ENCODE data around the gene RABEP2.
"Not testable (repeated sequence)": the region's sequence is repeated elsewhere in the genome, so short reads cannot be mapped to it uniquely, and the experiment has no call there.

RABEP2 gene, protein sequence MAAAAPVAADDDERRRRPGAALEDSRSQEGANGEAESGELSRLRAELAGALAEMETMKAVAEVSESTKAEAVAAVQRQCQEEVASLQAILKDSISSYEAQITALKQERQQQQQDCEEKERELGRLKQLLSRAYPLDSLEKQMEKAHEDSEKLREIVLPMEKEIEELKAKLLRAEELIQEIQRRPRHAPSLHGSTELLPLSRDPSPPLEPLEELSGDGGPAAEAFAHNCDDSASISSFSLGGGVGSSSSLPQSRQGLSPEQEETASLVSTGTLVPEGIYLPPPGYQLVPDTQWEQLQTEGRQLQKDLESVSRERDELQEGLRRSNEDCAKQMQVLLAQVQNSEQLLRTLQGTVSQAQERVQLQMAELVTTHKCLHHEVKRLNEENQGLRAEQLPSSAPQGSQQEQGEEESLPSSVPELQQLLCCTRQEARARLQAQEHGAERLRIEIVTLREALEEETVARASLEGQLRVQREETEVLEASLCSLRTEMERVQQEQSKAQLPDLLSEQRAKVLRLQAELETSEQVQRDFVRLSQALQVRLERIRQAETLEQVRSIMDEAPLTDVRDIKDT
- long read RNA-seq, partial matches to known transcripts = 1 of 1 reads
- long read RNA-seq, other reads (novel, unspliced or antisense) = 0 of 1 reads

DNA sequence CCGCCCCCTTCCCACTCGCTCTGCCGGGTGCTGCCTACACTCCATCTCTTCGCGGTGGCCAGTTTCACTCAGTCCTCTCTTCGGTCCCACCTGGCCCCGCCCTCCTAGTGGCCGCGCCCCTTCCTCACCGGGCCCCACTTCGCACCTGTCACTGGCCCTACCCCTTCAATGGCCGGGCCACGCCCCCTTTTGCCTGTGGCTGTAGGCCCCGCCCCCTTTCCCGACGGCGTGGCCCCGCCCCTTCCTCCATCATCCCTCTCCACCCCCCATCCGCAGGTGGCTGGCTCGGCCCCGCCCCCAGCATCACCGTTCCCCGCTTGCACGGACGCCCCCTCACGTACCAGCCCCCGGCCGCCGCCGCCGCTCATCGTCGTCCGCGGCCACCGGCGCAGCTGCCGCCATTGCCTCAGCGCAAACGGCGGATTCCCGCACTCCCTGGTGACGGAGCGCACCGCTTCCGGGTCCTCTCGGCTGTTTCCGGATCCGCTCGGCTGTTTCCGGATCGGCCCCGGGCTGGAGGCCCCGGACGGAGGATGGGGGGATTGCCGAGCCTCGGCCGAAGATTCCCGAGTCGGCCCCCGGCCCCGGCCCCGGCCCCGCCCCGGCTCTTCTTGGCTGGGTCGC lies at the start of gene RABEP2:
RABEP2 (minus strand) TSS at position 477 of the 624 bp plus-strand sequence; CDS start at position 402, 75 bp downstream.
- peak within 1 kb of the TSS; percentile 84 for H3K4me3 ChIP-seq (replicated peaks; ENCODE audit: insufficient read depth, low read length)
- TF ChIP-seq GABPA (IDR thresholded peaks at IDR 0.05; ENCODE audit: low read depth) = 0 out of 2 replicates have a peak, but pooled peaks have one; percentile 5
- TF ChIP-seq, protein P1, sequence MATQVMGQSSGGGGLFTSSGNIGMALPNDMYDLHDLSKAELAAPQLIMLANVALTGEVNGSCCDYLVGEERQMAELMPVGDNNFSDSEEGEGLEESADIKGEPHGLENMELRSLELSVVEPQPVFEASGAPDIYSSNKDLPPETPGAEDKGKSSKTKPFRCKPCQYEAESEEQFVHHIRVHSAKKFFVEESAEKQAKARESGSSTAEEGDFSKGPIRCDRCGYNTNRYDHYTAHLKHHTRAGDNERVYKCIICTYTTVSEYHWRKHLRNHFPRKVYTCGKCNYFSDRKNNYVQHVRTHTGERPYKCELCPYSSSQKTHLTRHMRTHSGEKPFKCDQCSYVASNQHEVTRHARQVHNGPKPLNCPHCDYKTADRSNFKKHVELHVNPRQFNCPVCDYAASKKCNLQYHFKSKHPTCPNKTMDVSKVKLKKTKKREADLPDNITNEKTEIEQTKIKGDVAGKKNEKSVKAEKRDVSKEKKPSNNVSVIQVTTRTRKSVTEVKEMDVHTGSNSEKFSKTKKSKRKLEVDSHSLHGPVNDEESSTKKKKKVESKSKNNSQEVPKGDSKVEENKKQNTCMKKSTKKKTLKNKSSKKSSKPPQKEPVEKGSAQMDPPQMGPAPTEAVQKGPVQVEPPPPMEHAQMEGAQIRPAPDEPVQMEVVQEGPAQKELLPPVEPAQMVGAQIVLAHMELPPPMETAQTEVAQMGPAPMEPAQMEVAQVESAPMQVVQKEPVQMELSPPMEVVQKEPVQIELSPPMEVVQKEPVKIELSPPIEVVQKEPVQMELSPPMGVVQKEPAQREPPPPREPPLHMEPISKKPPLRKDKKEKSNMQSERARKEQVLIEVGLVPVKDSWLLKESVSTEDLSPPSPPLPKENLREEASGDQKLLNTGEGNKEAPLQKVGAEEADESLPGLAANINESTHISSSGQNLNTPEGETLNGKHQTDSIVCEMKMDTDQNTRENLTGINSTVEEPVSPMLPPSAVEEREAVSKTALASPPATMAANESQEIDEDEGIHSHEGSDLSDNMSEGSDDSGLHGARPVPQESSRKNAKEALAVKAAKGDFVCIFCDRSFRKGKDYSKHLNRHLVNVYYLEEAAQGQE (IDR thresholded peaks at IDR 0.05; ENCODE audit: insufficient replicate concordance, low read depth) = no peak
- no peak for TF ChIP-seq SPI1 (IDR thresholded peaks at IDR 0.05; ENCODE audit: borderline replicate concordance, low read depth)
- TF ChIP-seq POLR2AphosphoS5 (IDR thresholded peaks at IDR 0.05; ENCODE audit: low read depth) = peak; percentile 5; the same call in 1 of the 2 replicates
- no peaks in the 10 kb centered on the region for H3K27me3 ChIP-seq (ENCODE audit: insufficient read depth, poor library complexity, severe bottlenecking)
- DNase-seq (ENCODE audit: low read depth in 1 of 2, low spot score in 1 of 2) = peak; percentile 69 to 90
- H3K27ac ChIP-seq (replicated peaks) = peak within 1 kb of the TSS; percentile 96

DNA sequence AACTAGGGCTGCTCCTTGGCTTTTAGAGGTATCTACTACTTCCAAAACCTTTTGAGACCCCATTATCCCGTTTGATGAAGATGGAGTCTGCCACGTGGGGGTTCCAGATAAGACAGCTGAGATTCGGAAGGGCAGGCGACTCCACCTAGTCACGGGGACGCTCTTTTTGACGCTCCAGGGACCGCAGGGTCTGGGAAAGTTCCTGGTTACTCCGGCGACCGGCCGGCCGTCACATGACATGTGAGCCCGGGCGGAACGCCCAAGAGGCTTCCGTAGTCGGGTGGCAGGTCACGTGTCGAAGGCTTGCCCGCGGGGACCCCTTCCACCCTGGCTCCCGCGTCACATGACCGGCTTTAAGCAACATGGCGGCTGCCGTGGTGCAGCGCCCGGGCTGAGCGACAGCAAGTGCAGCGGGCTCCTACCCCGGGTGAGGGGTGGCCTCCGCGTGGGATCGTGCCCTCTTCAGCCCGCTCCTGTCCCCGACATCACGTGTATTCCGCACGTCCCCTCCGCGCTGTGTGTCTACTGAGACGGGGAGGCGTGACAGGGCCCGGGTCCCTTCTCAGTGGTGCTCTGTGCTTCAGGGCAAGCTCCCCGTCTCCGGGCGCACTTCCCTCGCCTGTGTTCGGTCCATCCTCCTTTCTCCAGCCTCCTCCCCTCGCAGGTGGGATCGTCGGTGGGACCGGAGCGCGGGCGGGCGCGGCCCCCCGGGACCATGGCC lies 49.6 kb upstream of the RABEP2 start, which contains the start of gene SPNS1:
SPNS1 (plus strand) TSS at position 342 of the 721 bp plus-strand sequence; CDS start at position 716, 374 bp downstream.
- Histone ChIP-seq H3K27me3 (ENCODE audit: insufficient read depth, poor library complexity, severe bottlenecking) (no peaks in the 10 kb centered on the region), H3K4me3 (replicated peaks; ENCODE audit: insufficient read depth, low read length) (peak within 1 kb of the TSS; percentile 100), H3K27ac (replicated peaks) (peak within 1 kb of the TSS; percentile 75)
- peak; percentile 95 to 97 for DNase-seq (ENCODE audit: low read depth in 1 of 2, low spot score in 1 of 2)
- peak; percentile 72; the same call in 1 of the 2 replicates for TF ChIP-seq POLR2AphosphoS5 (IDR thresholded peaks at IDR 0.05; ENCODE audit: low read depth)
- TF ChIP-seq, protein P1 (IDR thresholded peaks at IDR 0.05; ENCODE audit: insufficient replicate concordance, low read depth) = no peak
- TF ChIP-seq GABPA (IDR thresholded peaks at IDR 0.05; ENCODE audit: low read depth) = 0 out of 2 replicates have a peak, but pooled peaks have one; percentile 23

DNA sequence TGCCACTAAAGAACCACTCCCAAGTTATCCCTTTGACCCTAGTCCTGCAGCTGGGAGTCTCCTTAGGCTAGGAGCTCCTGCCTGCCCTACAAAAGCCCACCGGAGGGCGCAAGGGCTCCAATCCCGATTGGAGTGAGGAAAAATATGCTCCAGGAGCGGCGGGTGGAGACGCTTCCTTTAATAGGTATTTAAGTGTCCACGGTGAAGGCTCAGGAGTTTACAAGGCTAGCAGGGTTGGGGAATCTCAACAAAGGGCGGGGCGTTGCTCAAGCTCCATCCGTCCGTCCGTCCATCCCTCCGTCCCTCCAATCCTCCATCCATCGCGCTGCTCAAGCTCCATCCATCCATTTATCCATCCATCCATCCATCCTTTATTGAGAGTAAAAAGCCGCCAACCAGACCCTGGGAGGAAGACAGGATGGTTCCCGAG lies 49.0 kb upstream of the RABEP2 start:
- H3K27ac ChIP-seq (replicated peaks) = peak overlapping the region; percentile 75
- H3K4me3 ChIP-seq (replicated peaks; ENCODE audit: insufficient read depth, low read length) = peak overlapping the region; percentile 100
- no peaks in the 10 kb centered on the region for H3K27me3 ChIP-seq (ENCODE audit: insufficient read depth, poor library complexity, severe bottlenecking)
- TF ChIP-seq SPI1 (IDR thresholded peaks at IDR 0.05; ENCODE audit: borderline replicate concordance, low read depth) = no peak
- TF ChIP-seq, protein P2, sequence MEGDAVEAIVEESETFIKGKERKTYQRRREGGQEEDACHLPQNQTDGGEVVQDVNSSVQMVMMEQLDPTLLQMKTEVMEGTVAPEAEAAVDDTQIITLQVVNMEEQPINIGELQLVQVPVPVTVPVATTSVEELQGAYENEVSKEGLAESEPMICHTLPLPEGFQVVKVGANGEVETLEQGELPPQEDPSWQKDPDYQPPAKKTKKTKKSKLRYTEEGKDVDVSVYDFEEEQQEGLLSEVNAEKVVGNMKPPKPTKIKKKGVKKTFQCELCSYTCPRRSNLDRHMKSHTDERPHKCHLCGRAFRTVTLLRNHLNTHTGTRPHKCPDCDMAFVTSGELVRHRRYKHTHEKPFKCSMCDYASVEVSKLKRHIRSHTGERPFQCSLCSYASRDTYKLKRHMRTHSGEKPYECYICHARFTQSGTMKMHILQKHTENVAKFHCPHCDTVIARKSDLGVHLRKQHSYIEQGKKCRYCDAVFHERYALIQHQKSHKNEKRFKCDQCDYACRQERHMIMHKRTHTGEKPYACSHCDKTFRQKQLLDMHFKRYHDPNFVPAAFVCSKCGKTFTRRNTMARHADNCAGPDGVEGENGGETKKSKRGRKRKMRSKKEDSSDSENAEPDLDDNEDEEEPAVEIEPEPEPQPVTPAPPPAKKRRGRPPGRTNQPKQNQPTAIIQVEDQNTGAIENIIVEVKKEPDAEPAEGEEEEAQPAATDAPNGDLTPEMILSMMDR (IDR thresholded peaks at IDR 0.05; ENCODE audit: insufficient read depth, low read length) = peak; percentile 37
- DNase-seq (ENCODE audit: low read depth in 1 of 2, low spot score in 1 of 2) = peak; percentile 42 to 45

DNA sequence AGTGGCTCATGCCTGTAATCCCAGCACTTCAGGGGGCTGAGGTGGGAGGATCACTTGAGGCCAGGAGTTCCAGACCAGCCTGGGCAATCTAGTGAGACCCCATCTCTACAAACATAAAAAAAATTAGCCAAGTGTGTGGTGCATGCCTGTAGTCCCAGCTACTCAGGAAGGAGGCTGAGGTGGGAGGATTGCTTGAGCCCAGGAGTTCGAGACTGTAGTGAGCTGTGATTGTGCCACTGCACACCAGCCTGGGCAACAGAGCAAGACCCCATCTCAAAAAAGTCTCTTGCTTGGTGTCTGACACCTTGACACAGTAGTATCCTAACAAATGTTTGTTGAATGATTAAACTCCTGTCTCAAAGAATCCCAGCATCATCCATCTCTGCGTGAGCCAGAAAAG lies 44.7 kb upstream of the RABEP2 start:
- H3K4me3 ChIP-seq (replicated peaks; ENCODE audit: insufficient read depth, low read length); H3K27me3 ChIP-seq (ENCODE audit: insufficient read depth, poor library complexity, severe bottlenecking); DNase-seq (ENCODE audit: low read depth in 1 of 2, low spot score in 1 of 2); H3K27ac ChIP-seq (replicated peaks): not testable (repeated sequence)

All from HL-60 (cell line).